Spleen (tissue), 7 donors: ENCODE data around the gene LIF.

ENCODE experiments used
- POLR2AphosphoS5 ChIP-seq, 3 donors: sonication (generic); formaldehyde crosslinking; IDR thresholded peaks; one replicate each; pipeline ENCODE4 v1.5.1; 2017; ENCODE audit warnings: antibody characterized with exemption in 3 of 3
- TF ChIP-seq, protein P1 (sequence below), 11 experiments: fragments of 200-600 bp in 7 of 11; fragments of 450-650 bp in 4 of 11; sonication (generic) in 4 of 11; IDR thresholded peaks in 8 of 11; conservative IDR thresholded peaks in 3 of 11; 1 replicate in 7 of 11; 2 replicates in 4 of 11; pipeline versions ENCODE4 v1.4.0 to v1.8.0; 2016 to 2021; ENCODE audit warnings: antibody characterized with exemption in 11 of 11, inconsistent platforms in 4 of 11, mild to moderate bottlenecking in 1 of 11
- donor health status: DM: no; HTN: no; CAD: no; lungs with moderate emphysema.
- donor health status: DM: no; HTN: no; CAD: no.
- donor health status: DM: no; HTN: no; CAD: no.

DNA sequence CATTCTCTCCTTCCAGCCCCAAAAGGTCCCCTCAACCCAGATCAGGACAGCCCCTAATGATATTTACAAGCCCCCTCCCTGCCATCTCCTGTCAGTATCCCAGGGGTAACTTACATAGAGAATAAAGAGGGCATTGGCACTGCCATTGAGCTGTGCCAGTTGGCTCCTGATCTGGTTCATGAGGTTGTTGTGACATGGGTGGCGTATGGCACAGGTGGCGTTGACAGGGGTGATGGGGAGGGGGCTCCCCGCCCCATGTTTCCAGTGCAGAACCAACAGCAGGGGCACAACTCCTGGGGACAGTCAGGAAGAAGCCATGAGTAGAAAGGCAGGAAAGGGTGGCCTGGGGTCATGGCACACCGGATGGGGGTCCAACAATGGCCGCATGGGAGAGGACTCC, 1.9 kb downstream of the LIF start:
- TF ChIP-seq, protein P1, sequence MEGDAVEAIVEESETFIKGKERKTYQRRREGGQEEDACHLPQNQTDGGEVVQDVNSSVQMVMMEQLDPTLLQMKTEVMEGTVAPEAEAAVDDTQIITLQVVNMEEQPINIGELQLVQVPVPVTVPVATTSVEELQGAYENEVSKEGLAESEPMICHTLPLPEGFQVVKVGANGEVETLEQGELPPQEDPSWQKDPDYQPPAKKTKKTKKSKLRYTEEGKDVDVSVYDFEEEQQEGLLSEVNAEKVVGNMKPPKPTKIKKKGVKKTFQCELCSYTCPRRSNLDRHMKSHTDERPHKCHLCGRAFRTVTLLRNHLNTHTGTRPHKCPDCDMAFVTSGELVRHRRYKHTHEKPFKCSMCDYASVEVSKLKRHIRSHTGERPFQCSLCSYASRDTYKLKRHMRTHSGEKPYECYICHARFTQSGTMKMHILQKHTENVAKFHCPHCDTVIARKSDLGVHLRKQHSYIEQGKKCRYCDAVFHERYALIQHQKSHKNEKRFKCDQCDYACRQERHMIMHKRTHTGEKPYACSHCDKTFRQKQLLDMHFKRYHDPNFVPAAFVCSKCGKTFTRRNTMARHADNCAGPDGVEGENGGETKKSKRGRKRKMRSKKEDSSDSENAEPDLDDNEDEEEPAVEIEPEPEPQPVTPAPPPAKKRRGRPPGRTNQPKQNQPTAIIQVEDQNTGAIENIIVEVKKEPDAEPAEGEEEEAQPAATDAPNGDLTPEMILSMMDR (IDR thresholded peaks at IDR 0.05 in 8 of 11, conservative IDR thresholded peaks at IDR 0.05 in 3 of 11): no peak
- no peak for TF ChIP-seq POLR2AphosphoS5 (IDR thresholded peaks at IDR 0.05)
